Neuronal stem cell (in vitro differentiated cells): ENCODE results near the gene UGT1A6.

Experiments used
- DNase-seq: peaks from one replicate; pipeline ENCODE4 v3.0.0-alpha.2; 2013; ENCODE audit warnings: low spot score
- H2AFZ ChIP-seq: one replicate; pipeline ENCODE4 v1.6.1; 2013; ENCODE audit warnings: mild to moderate bottlenecking, low read length, inconsistent platforms
- H2AK5ac ChIP-seq: 2 replicates; pipeline ENCODE4 v1.6.1; 2013; ENCODE audit warnings: low read depth, mild to moderate bottlenecking, inconsistent platforms, low read length, moderate library complexity, mixed read lengths
- H2BK120ac ChIP-seq: 2 replicates; pipeline ENCODE4 v1.6.1; 2013; ENCODE audit warnings: low read depth, mild to moderate bottlenecking, inconsistent platforms, low read length, moderate library complexity, mixed read lengths
- H2BK12ac ChIP-seq: one replicate; pipeline ENCODE4 v1.6.1; 2013; ENCODE audit warnings: low read length, inconsistent platforms
- H2BK15ac ChIP-seq: 2 replicates; pipeline ENCODE4 v1.6.1; 2013; ENCODE audit warnings: mild to moderate bottlenecking, low read length, inconsistent platforms, mixed read lengths
- H2BK5ac ChIP-seq: one replicate; pipeline ENCODE4 v1.6.1; 2013; ENCODE audit warnings: inconsistent platforms, mild to moderate bottlenecking, low read length, moderate library complexity
- H3K14ac ChIP-seq: one replicate; pipeline ENCODE4 v1.6.1; 2013; ENCODE audit warnings: low read length, inconsistent platforms
- H3K18ac ChIP-seq: 2 replicates; pipeline ENCODE4 v1.6.1; 2013; ENCODE audit warnings: low read length, inconsistent platforms
- H3K23ac ChIP-seq: 2 replicates; pipeline ENCODE4 v1.6.1; 2013; ENCODE audit warnings: low read depth, mild to moderate bottlenecking, mixed read lengths, low read length, inconsistent platforms; ENCODE audit not compliant: poor library complexity
- H3K27ac ChIP-seq: replicated peaks from 3 replicates; pipeline ENCODE4 v1.5.1; 2013; ENCODE audit warnings: low read length, inconsistent platforms
- H3K27me3 ChIP-seq, 3 experiments: 2 replicates each; pipeline ENCODE4 v1.6.1; 2013; ENCODE audit warnings: low read length in 3 of 3, mild to moderate bottlenecking in 2 of 3, inconsistent platforms in 1 of 3, low read depth in 1 of 3, mixed read lengths in 1 of 3, moderate library complexity in 1 of 3; ENCODE audit not compliant: control insufficient read depth in 3 of 3, insufficient read depth in 3 of 3
- H3K36me3 ChIP-seq, 2 donors: replicated peaks in 1 of 2; 2 replicates each; pipeline ENCODE4 v1.6.1; 2013; ENCODE audit warnings: low read length in 2 of 2; ENCODE audit not compliant: control insufficient read depth in 2 of 2, insufficient read depth in 2 of 2
- H3K4ac ChIP-seq: 2 replicates; pipeline ENCODE4 v1.6.1; 2013; ENCODE audit warnings: inconsistent platforms, mild to moderate bottlenecking, low read length, moderate library complexity
- H3K4me1 ChIP-seq, 2 donors: 1 replicate in 1 of 2; 2 replicates in 1 of 2; pipeline ENCODE4 v1.6.1; 2013; ENCODE audit warnings: low read length in 2 of 2, low read depth in 1 of 2; ENCODE audit not compliant: control insufficient read depth in 2 of 2, insufficient read depth in 1 of 2
- H3K4me2 ChIP-seq: one replicate; pipeline ENCODE4 v1.6.1; 2013; ENCODE audit warnings: mild to moderate bottlenecking, low read length, inconsistent platforms; ENCODE audit not compliant: insufficient read depth, poor library complexity, severe bottlenecking
- H3K4me3 ChIP-seq, 2 donors: 2 replicates each; pipeline ENCODE4 v1.5.1; 2013; ENCODE audit warnings: low read length in 2 of 2, mild to moderate bottlenecking in 2 of 2, inconsistent platforms in 1 of 2, moderate library complexity in 1 of 2
- H3K79me1 ChIP-seq: one replicate; pipeline ENCODE4 v1.6.1; 2013; ENCODE audit warnings: low read depth, mild to moderate bottlenecking, inconsistent platforms, low read length, moderate library complexity
- H3K9ac ChIP-seq: one replicate; pipeline ENCODE4 v1.6.1; 2013; ENCODE audit warnings: mild to moderate bottlenecking, low read depth, low read length, inconsistent platforms; ENCODE audit not compliant: poor library complexity
- H3K9me3 ChIP-seq, 2 donors: replicated peaks in 1 of 2; 2 replicates each; pipeline versions ENCODE3 to v1.6.1; 2013; ENCODE audit warnings: low read length in 2 of 2, mild to moderate bottlenecking in 2 of 2, inconsistent platforms in 1 of 2, low read depth in 1 of 2, mixed read lengths in 1 of 2, moderate library complexity in 1 of 2; ENCODE audit not compliant: control insufficient read depth in 2 of 2, insufficient read depth in 1 of 2
- H4K8ac ChIP-seq: one replicate; pipeline ENCODE4 v1.6.1; 2013; ENCODE audit warnings: low read depth, mild to moderate bottlenecking, inconsistent platforms, low read length, moderate library complexity
- H4K91ac ChIP-seq: one replicate; pipeline ENCODE4 v1.6.1; 2013; ENCODE audit warnings: low read length, low read depth, mild to moderate bottlenecking, inconsistent platforms; ENCODE audit not compliant: poor library complexity
- WGBS, 2 donors: extraction: QIAGEN DNeasy Blood & Tissue Kit; methylation state at CpG; one replicate each; pipeline ENCODE4 v1.1.7; 2013; ENCODE audit warnings: missing lambda C conversion rate in 2 of 2, mixed read lengths in 1 of 2; ENCODE audit not compliant: insufficient read length in 2 of 2, insufficient replicate concordance in 1 of 2; ENCODE audit errors: extremely low coverage in 2 of 2; 5-methylcytosine and 5-hydroxymethylcytosine counted together

The UGT1A6 gene

GRCh38 chr2:233807966-233808935, 115.6 kb downstream of the UGT1A6 start:
- Histone ChIP-seq H2BK5ac (no peak overlapping the region), H3K4ac (no peak overlapping the region), H3K79me1 (no peaks in the 10 kb centered on the region), H4K91ac (no peak overlapping the region), H3K4me3 (peak overlapping the region in 1 of 2 donors; percentile 53), H3K23ac (no peak overlapping the region), H3K27me3 (peaks cover 0 to 15% (median 0%) of the 10 kb centered on the region in 3 experiments), H3K18ac (peak overlapping the region; percentile 53), H4K8ac (no peak overlapping the region), H3K9ac (peak overlapping the region; percentile 15), H3K4me1 (no peaks in the 10 kb centered on the region), H2BK120ac (no peak overlapping the region), H3K9me3 (peaks cover 0 to 2% of the 10 kb centered on the region in 2 donors), H3K14ac (no peak overlapping the region), H3K4me2 (no peak overlapping the region), H3K36me3 (no peaks in the 10 kb centered on the region), H3K27ac (no peak overlapping the region), H2AFZ (no peak overlapping the region), H2AK5ac (peak overlapping the region; percentile 86), H2BK15ac (no peak overlapping the region), H2BK12ac (no peak overlapping the region)
- DNase-seq, result no peak
- no CpG with 5 or more reads among the region's 10 CpGs for WGBS, 2 donors

GRCh38 chr2:233810385-233810784, 117.7 kb downstream of the UGT1A6 start:
- no peak overlapping the region for H2BK120ac ChIP-seq
- no peak overlapping the region for H3K23ac ChIP-seq
- H3K27me3 ChIP-seq, result peaks cover 0 to 6% (median 0%) of the 10 kb centered on the region in 3 experiments
- H3K4me2 ChIP-seq, result no peak overlapping the region
- H3K4ac ChIP-seq, result no peak overlapping the region
- H2AFZ ChIP-seq, result no peak overlapping the region
- H4K91ac ChIP-seq, result no peak overlapping the region
- no peak overlapping the region for H3K18ac ChIP-seq
- H4K8ac ChIP-seq, result no peak overlapping the region
- H2AK5ac ChIP-seq, result no peak overlapping the region
- no peak overlapping the region for H3K27ac ChIP-seq
- H2BK5ac ChIP-seq, result no peak overlapping the region
- no peaks in the 10 kb centered on the region for H3K79me1 ChIP-seq
- no peaks in the 10 kb centered on the region for H3K36me3 ChIP-seq
- H3K14ac ChIP-seq, result no peak overlapping the region
- H3K9me3 ChIP-seq, result no peaks in the 10 kb centered on the region
- no CpG with 5 or more reads among the region's 6 CpGs for WGBS, 2 donors
- no peaks in the 10 kb centered on the region for H3K4me1 ChIP-seq
- H3K9ac ChIP-seq, result no peak overlapping the region
- H2BK12ac ChIP-seq, result no peak overlapping the region
- H3K4me3 ChIP-seq, result no peak overlapping the region
- no peak for DNase-seq
- H2BK15ac ChIP-seq, result no peak overlapping the region

- no peak for DNase-seq
- Histone ChIP-seq H4K8ac (no peak overlapping the region), H3K4ac (no peak overlapping the region), H3K36me3 (no peaks in the 10 kb centered on the region), H2AFZ (no peak overlapping the region), H3K23ac (no peak overlapping the region), H3K4me2 (no peak overlapping the region), H2BK12ac (no peak overlapping the region), H3K18ac (no peak overlapping the region), H2BK120ac (no peak overlapping the region), H3K4me1 (no peaks in the 10 kb centered on the region), H3K9me3 (no peaks in the 10 kb centered on the region), H3K27ac (no peak overlapping the region), H3K79me1 (no peaks in the 10 kb centered on the region), H2BK5ac (no peak overlapping the region), H4K91ac (no peak overlapping the region), H3K9ac (no peak overlapping the region), H3K4me3 (no peak overlapping the region), H3K14ac (no peak overlapping the region), H2BK15ac (no peak overlapping the region), H2AK5ac (peak overlapping the region; percentile 63), H3K27me3 (peaks cover 0 to 6% (median 0%) of the 10 kb centered on the region in 3 experiments)
- no CpG with 5 or more reads among the region's 4 CpGs for WGBS, 2 donors
These were observed 118.4 kb downstream of the UGT1A6 start for GRCh38 chr2:233811087-233811486.

- Histone ChIP-seq H3K79me1 (no peaks in the 10 kb centered on the region), H3K27ac (no peak overlapping the region), H3K4me3 (no peak overlapping the region), H3K4ac (no peak overlapping the region), H4K91ac (no peak overlapping the region), H3K36me3 (no peaks in the 10 kb centered on the region), H3K18ac (no peak overlapping the region), H3K4me2 (no peak overlapping the region), H3K4me1 (no peaks in the 10 kb centered on the region), H3K14ac (no peak overlapping the region), H2BK120ac (no peak overlapping the region), H2AK5ac (peak overlapping the region; percentile 63), H3K9me3 (no peaks in the 10 kb centered on the region), H2BK5ac (no peak overlapping the region), H2BK12ac (no peak overlapping the region), H2AFZ (no peak overlapping the region), H3K27me3 (peaks cover 0 to 6% (median 0%) of the 10 kb centered on the region in 3 experiments), H4K8ac (no peak overlapping the region), H3K9ac (no peak overlapping the region), H2BK15ac (no peak overlapping the region), H3K23ac (no peak overlapping the region)
- DNase-seq, result no peak
- no CpG with 5 or more reads among the region's 8 CpGs for WGBS, 2 donors
These were observed 119.0 kb downstream of the UGT1A6 start for GRCh38 chr2:233811732-233812131.
